HepG2 (cell line): ENCODE measurements around the gene PXK. TPM values are rescaled to one million over a fixed set of nuclear protein-coding genes. Genes with fewer than 3 reads are reported as not detected.

Source experiments
- ATM ChIP-seq: fragments of 450-650 bp; IDR thresholded peaks from 2 replicates; pipeline ENCODE4 v1.7.1; 2017; ENCODE audit warnings: mild to moderate bottlenecking, borderline replicate concordance
- CREBL2 ChIP-seq: sonication (generic); formaldehyde crosslinking; IDR thresholded peaks from 2 replicates; pipeline ENCODE4 v1.8.1; 2023; ENCODE audit warnings: missing genetic modification reagents, mild to moderate bottlenecking, borderline replicate concordance
- MYC ChIP-seq: sonication (generic); formaldehyde crosslinking; IDR thresholded peaks from 2 replicates; pipeline ENCODE4 v1.9.0; 2021; ENCODE audit warnings: missing genetic modification reagents, borderline replicate concordance
- NFYC ChIP-seq: IDR thresholded peaks from 2 replicates; pipeline ENCODE4 v1.6.1; 2016; ENCODE audit warnings: missing genetic modification reagents, missing compliant biosample characterization
- PLSCR1 ChIP-seq: sonication (generic); formaldehyde crosslinking; IDR thresholded peaks from 2 replicates; pipeline ENCODE4 v1.5.0; 2020; ENCODE audit warnings: missing genetic modification reagents, mild to moderate bottlenecking, borderline replicate concordance
- SMC3 ChIP-seq: IDR thresholded peaks from 2 replicates; pipeline ENCODE4 v1.6.1; 2011; ENCODE audit warnings: low read length, improper control_type of control experiment
- SOX13 ChIP-seq, 3 experiments: fragments of 450-650 bp in 1 of 3; sonication (generic) in 1 of 3; formaldehyde crosslinking in 1 of 3; IDR thresholded peaks in 2 of 3; conservative IDR thresholded peaks in 1 of 3; 2 replicates each; pipeline versions ENCODE4 v1.5.0 to v1.6.1; 2016 to 2020; ENCODE audit warnings: antibody characterized with exemption in 1 of 3, mild to moderate bottlenecking in 1 of 3, missing compliant biosample characterization in 1 of 3, missing genetic modification reagents in 1 of 3, moderate library complexity in 1 of 3
- SP140L ChIP-seq: sonication (generic); formaldehyde crosslinking; IDR thresholded peaks from 2 replicates; pipeline ENCODE4 v1.4.0; 2020; ENCODE audit warnings: missing genetic modification reagents, borderline replicate concordance
- SP2 ChIP-seq: sonication (generic); formaldehyde crosslinking; IDR thresholded peaks from 2 replicates; pipeline ENCODE4 v1.5.1; 2020; ENCODE audit warnings: mild to moderate bottlenecking, missing genetic modification reagents
- TCF12 ChIP-seq, 2 experiments: fragments of 450-650 bp in 1 of 2; sonication (generic) in 1 of 2; formaldehyde crosslinking in 1 of 2; IDR thresholded peaks; 2 replicates each; pipeline versions ENCODE4 v1.6.1 to v1.8.0; 2017 to 2022; ENCODE audit warnings: antibody characterized with exemption in 1 of 2, mild to moderate bottlenecking in 1 of 2, missing genetic modification reagents in 1 of 2, moderate library complexity in 1 of 2
- ZBTB38 ChIP-seq: sonication (generic); formaldehyde crosslinking; IDR thresholded peaks from 2 replicates; pipeline ENCODE4 v1.5.1; 2020; ENCODE audit warnings: mild to moderate bottlenecking, missing genetic modification reagents
- ZFP91 ChIP-seq: sonication (generic); formaldehyde crosslinking; IDR thresholded peaks from 2 replicates; pipeline ENCODE4 v1.9.0; 2022; ENCODE audit warnings: missing genetic modification reagents, mild to moderate bottlenecking, borderline replicate concordance
- ZNF230 ChIP-seq: sonication (generic); formaldehyde crosslinking; IDR thresholded peaks from 2 replicates; pipeline ENCODE4 v1.4.0; 2020; ENCODE audit warnings: mild to moderate bottlenecking, missing genetic modification reagents
- ZNF251 ChIP-seq: sonication (generic); formaldehyde crosslinking; IDR thresholded peaks from 2 replicates; pipeline ENCODE4 v1.9.0; 2021; ENCODE audit warnings: mild to moderate bottlenecking, missing genetic modification reagents
- ZNF446 ChIP-seq: sonication (generic); formaldehyde crosslinking; IDR thresholded peaks from 2 replicates; pipeline ENCODE4 v1.5.0; 2020; ENCODE audit warnings: mild to moderate bottlenecking, missing genetic modification reagents
- ZNF468 ChIP-seq: sonication (generic); formaldehyde crosslinking; IDR thresholded peaks from 2 replicates; pipeline ENCODE4 v1.8.0; 2022; ENCODE audit warnings: mild to moderate bottlenecking, moderate library complexity, missing genetic modification reagents
- ZNF687 ChIP-seq: sonication (generic); formaldehyde crosslinking; IDR thresholded peaks from 2 replicates; pipeline ENCODE4 v1.5.1; 2020; ENCODE audit warnings: mild to moderate bottlenecking, missing genetic modification reagents, moderate library complexity
- ZNF784 ChIP-seq: sonication (generic); formaldehyde crosslinking; IDR thresholded peaks from 2 replicates; pipeline ENCODE4 v1.5.1; 2020; ENCODE audit warnings: missing genetic modification reagents, mild to moderate bottlenecking, borderline replicate concordance
- polyA plus RNA-seq, 8 experiments: library from polyadenylated mRNA; depleted of rRNA in 3 of 8; stranded (reverse) in 7 of 8; unstranded in 1 of 8; fragments of >200 nt; fragmentation: Illumina TruSeq in 4 of 8; extraction: Trizol in 4 of 8; gene quantifications; 2 replicates each; pipeline versions ENCODE4 v1.2.1 to v1.2.3, GENCODE V29; 2011 to 2016; ENCODE audit warnings: low read depth in 4 of 8, missing spikeins in 1 of 8, mixed read lengths in 1 of 8; ENCODE audit not compliant: insufficient read depth in 1 of 8
- total RNA-seq, 5 experiments: library from RNA; depleted of rRNA; stranded (reverse); fragments of >200 nt; fragmentation: Illumina TruSeq; extraction: Trizol; gene quantifications; 2 replicates each; pipeline ENCODE4 v1.2.3, GENCODE V29; 2016; ENCODE audit warnings: low read depth in 1 of 5

The PXK gene
- total and polyA plus RNA-seq, 2 of the 13 experiments (the other 11 are each of a cell fraction or from before 2014, with no cell fraction given), result 6.4 to 18.6 TPM

GRCh38 chr3:58305882-58306711 is 26.6 kb upstream of the PXK start, which contains the start of the genes HTD2 and RPP14 (continued):
- TF ChIP-seq ZFP91 (CRISPR knock-in tag) (peak; percentile 87), ZNF784 (peak; percentile 77; the same call in 1 of the 2 replicates), ZBTB38 (CRISPR knock-in tag) (peak; percentile 82; the same call in 1 of the 2 replicates), SP140L (peak; percentile 91; the same call in 1 of the 2 replicates), ZNF251 (CRISPR knock-in tag) (no peak), TCF12 (IDR thresholded peaks at IDR 0.05) (no peak), TCF12 (CRISPR knock-in tag; IDR thresholded peaks at IDR 0.05) (no peak), SMC3 (peak; percentile 25; the same call in 1 of the 2 replicates), ZNF468 (CRISPR knock-in tag) (no peak), SP2 (CRISPR knock-in tag) (peak; percentile 82), ZNF687 (peak; percentile 92), ZNF230 (0 out of 2 replicates have a peak, but pooled peaks have one; percentile 69), ATM (no peak), MYC (CRISPR knock-in tag) (peak; percentile 75), PLSCR1 (CRISPR knock-in tag) (no peak), SOX13 (IDR thresholded peaks at IDR 0.05) (no peak), SOX13 (CRISPR knock-in tag; conservative IDR thresholded peaks at IDR 0.05 in 1 of 2, IDR thresholded peaks at IDR 0.05 in 1 of 2) (peak in 1 of 2 experiments; percentile 61; a peak in 2 of 4 replicates), CREBL2 (CRISPR knock-in tag) (0 out of 2 replicates have a peak, but pooled peaks have one; percentile 42), ZNF446 (CRISPR knock-in tag) (0 out of 2 replicates have a peak, but pooled peaks have one; percentile 22), NFYC (CRISPR knock-in tag) (peak; percentile 55; the same call in 1 of the 2 replicates)
